Measurements from ENCODE around the gene SH3BGR.

SH3BGR gene

GRCh38 chr21:39456665-39457064, 4.9 kb downstream of the SH3BGR start:
- DNase-seq (ENCODE audit: low spot score), result no peak

GRCh38 chr21:39461419-39461818, 9.6 kb downstream of the SH3BGR start:
- DNase-seq (ENCODE audit: low spot score), result no peak

GRCh38 chr21:39463308-39463707, 11.5 kb downstream of the SH3BGR start:
- DNase-seq (ENCODE audit: low spot score), result no peak

GRCh38 chr21:39466584-39466983, 14.8 kb downstream of the SH3BGR start:
- no peak for DNase-seq (ENCODE audit: low spot score)

- DNase-seq (ENCODE audit: low spot score), result no peak
Observed at GRCh38 chr21:39467746-39468145, 16.0 kb downstream of the SH3BGR start.

- DNase-seq (ENCODE audit: low spot score), result no peak
Observed at GRCh38 chr21:39468559-39468958, 16.8 kb downstream of the SH3BGR start.

GRCh38 chr21:39471598-39471997, 19.8 kb downstream of the SH3BGR start:
- DNase-seq (ENCODE audit: low spot score), result no peak

GRCh38 chr21:39472786-39473185, 21.0 kb downstream of the SH3BGR start:
- no peak for DNase-seq (ENCODE audit: low spot score)

GRCh38 chr21:39474611-39475010, 22.8 kb downstream of the SH3BGR start:
- no peak for DNase-seq (ENCODE audit: low spot score)

- DNase-seq (ENCODE audit: low spot score), result no peak
Observed at GRCh38 chr21:39479164-39479813, 27.5 kb downstream of the SH3BGR start.

- DNase-seq (ENCODE audit: low spot score), result no peak
Observed at GRCh38 chr21:39479814-39480182, 28.0 kb downstream of the SH3BGR start.

GRCh38 chr21:39480271-39480670, 28.5 kb downstream of the SH3BGR start:
- DNase-seq (ENCODE audit: low spot score), result no peak

GRCh38 chr21:39481886-39482285, 30.1 kb downstream of the SH3BGR start:
- DNase-seq (ENCODE audit: low spot score), result no peak

- no peak for DNase-seq (ENCODE audit: low spot score)
Observed at GRCh38 chr21:39483917-39484316, 32.1 kb downstream of the SH3BGR start.

- no peak for DNase-seq (ENCODE audit: low spot score)
Observed at GRCh38 chr21:39484711-39485276, 33.0 kb downstream of the SH3BGR start.

GRCh38 chr21:39489380-39489924, 37.7 kb downstream of the SH3BGR start:
- no peak for DNase-seq (ENCODE audit: low spot score)

- no peak for DNase-seq (ENCODE audit: low spot score)
Observed at GRCh38 chr21:39499156-39499555, 47.4 kb downstream of the SH3BGR start.

GRCh38 chr21:39502631-39503030, 50.9 kb downstream of the SH3BGR start:
- DNase-seq (ENCODE audit: low spot score), result no peak

GRCh38 chr21:39503123-39503762, 51.5 kb downstream of the SH3BGR start:
- no peak for DNase-seq (ENCODE audit: low spot score)

GRCh38 chr21:39504230-39504629, 52.5 kb downstream of the SH3BGR start:
- no peak for DNase-seq (ENCODE audit: low spot score)

GRCh38 chr21:39510240-39510639, 58.5 kb downstream of the SH3BGR start:
- DNase-seq (ENCODE audit: low spot score), result no peak

- no peak for DNase-seq (ENCODE audit: low spot score)
Observed at GRCh38 chr21:39511102-39511501, 59.3 kb downstream of the SH3BGR start.

- no peak for DNase-seq (ENCODE audit: low spot score)
Observed at GRCh38 chr21:39513735-39514134, 62.0 kb downstream of the SH3BGR start.
